ENCODE data around the gene ABHD16B.

ABHD16B gene

GRCh38 chr20:63895952-63896263 lies 34.6 kb downstream of the ABHD16B start:
- no peak for DNase-seq

DNA sequence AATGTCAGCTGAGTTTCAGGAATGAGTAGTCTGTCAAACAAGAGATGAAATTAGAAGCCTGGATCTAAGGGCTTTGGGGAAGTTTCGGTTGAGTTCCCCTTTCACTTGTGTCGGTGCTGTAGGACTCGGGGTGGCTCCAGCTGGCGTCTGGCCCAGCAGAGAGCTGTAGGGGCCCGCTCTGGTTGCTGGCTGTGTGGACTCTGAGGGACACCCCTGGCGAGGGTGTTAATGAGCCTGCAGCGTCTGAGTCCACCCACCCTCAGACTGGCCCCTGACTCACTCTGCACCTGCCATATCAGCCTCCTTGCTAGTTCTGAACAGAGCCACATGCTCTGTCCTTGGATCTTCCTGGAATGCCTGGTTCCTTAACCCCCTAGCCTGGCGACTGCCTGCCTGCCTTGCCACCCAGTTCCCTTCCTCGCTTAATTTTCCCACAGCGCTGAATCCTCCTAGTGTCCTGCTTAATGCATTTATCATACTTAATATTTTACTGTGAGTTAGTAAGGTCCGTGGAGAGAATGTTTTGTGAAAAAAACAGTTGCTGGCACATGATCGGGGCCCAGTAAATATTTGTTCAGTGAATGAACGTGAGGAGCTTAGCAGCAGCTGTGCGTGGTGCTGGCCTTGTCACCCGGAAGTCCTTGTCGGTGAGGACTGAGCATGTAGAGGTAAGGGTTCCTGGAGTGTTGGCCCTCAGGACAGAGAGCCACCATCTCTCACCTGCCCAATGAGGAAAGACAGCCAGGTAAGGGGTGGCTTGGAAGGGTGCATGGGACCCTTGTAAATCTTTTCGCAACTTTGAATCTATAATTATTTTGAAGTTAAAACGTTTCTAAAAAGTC lies 35.2 kb downstream of the ABHD16B start:
- no peak for DNase-seq

DNA sequence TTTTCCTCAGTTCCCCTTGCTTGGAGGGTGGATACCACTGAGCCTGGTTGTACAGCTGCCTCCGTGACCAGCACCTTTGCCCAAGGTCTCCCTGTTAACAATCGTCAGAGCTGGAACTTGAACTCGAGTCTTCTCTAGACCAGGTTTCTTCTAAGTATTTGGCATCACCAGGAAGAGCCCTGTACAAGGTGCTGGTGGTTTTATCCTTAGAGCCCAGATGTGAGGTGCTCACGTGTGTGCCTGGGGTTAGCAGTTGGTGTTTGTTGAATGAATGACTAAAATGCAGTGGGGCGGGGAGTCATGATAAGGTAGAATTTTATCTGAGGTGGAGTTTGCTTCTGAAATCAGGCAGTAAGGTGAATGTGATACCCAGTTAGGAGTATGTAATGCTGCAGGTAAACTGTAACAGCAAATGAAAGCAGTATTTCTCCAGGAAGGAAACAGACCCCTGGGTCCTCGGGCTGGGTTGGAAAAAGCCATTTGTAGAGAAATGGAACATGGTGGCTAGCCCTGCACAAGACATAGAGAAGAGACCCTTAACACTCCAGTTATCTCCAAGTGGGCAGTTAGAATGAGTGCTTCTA lies 36.8 kb downstream of the ABHD16B start:
- DNase-seq, result no peak

- no peak for DNase-seq
Measured at GRCh38 chr20:63898882-63899558, 37.7 kb downstream of the ABHD16B start.

DNA sequence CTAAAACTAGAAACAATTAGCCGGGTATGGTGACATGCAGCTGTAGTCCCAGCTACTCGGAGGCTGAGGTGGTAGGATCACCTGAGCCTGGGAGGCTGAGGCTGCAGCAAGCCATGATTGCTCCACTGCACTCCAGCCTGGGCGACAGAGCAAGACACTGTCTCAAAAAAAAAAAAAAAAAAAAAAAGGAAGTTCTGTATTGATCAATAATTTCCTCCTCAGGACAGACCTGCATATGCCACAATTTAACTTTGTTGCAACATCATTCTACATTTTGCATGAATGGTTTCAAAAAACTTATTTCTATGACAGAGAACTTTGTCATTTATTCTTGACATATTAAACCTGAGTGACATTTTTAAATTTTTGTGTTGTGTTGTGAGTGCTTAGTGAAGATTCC lies 39.1 kb downstream of the ABHD16B start:
- DNase-seq, result no peak

DNA sequence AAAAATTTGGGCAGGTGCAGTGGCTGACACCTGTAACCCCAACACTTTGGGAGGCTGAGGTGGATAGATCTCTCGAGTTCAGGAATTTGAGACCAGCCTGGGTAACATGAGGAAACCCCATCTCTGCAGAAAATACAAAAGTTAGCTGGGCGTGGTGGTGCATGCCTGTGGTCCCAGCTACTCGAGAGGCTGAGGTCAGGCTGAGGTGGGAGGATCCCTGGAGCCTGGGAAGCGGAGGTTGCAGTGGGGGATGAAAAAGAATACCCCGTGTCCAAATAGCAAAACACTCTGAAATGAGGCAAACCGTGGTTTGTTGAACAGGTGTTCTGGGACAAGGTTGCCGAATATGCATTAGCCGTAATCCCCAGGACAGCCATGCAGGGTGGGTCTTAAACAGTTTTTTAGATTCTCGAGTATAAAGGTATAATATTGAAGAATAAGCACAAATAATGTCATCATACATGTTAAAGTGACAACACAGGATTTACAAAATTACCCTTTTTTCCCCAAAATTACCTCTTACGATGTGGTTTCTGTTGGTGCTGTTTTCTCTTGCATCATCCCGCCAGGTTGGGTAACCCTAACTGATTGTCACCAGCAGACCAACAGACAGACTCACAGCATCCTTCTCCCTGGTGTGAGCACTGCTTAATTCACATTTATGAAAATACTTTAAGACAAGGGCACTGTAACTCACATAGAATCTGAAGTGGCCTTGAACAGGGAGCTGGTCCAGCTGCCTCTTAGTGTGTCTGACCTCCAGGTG lies 42.7 kb downstream of the ABHD16B start:
- no peak for DNase-seq

DNA sequence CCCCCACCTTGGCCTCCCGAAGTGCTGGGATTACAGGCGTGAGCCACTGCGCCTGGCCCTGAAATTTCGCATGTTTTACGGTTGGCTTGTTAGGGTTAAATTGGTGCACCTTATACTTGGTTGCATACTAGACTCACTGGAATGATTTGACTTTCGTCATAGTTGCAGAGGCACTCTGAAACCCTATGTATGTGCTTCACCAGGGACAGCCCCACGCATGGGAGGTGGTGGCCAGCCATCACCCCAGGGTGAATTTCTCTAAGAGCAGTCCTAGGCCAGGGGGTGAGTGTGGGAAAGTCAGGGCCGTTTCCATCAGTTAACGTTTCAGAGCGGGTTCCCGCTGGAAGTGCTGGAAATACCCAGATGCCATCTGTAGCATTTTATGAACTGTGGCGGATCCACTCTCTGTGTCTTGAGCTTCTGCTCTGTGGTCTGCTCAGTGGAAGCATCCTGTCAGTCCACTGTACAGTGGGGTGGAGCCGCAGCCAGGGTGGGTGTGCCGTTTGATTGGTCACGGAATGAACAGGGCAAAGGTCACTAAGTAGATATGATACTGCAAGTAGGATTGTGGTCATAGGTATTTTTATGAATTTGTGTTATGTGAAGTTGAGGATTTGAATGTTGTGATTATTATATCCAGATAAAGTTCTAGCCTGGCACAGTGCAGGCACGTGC lies 46.8 kb downstream of the ABHD16B start:
- no peak for DNase-seq

DNA sequence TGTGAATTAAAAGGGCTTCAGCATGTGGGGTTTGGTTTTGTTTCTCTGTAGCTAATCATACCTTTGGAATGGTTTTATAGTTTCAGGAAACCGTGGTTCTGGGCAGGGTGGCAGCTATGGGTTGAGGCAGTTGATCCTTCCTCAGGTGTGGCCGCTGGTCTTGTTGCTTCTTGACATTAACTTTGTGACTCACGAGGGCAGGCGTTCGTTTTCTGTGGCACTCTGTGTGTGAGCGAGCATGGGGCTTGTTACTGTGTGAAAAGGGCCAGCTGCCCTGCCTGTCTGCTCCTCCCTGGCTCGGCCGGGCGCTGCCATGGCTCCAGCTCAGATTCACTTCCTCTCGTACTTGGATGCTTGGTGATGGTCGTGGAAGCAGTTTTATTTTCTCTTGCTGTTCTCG lies 49.9 kb downstream of the ABHD16B start:
- no peak for DNase-seq

Data from fibroblast of skin of abdomen (primary cell).